ENCODE results near the gene CX3CL1. TPM values are rescaled to one million over a fixed set of nuclear protein-coding genes. Genes with fewer than 3 reads are reported as not detected.

CX3CL1 gene
- polyA plus RNA-seq, 1 experiment: 0.02 TPM

- ChIA-PET POLR2A (no interaction called here), CTCF (interaction anchor here (1.6 kb wide), 1 partner anchor 68 kb away, joined by 3 read pairs; no protein-coding TSS in a partner anchor)
- TF ChIP-seq CTCF (IDR thresholded peaks at IDR 0.05; ENCODE audit: insufficient read depth, low read depth, low read length): no peak
- Histone ChIP-seq H3K27me3 (ENCODE audit: control insufficient read depth, insufficient read depth, low read length) (peaks cover 15% of the 10 kb centered on the region), H3K36me3 (ENCODE audit: control insufficient read depth, insufficient read depth, low read length) (no peaks in the 10 kb centered on the region), H3K4me3 (ENCODE audit: low read depth, low read length) (no peak overlapping the region)
- no peak for DNase-seq (ENCODE audit: low read depth)
Observed at GRCh38 chr16:57349212-57350031, 22.9 kb upstream of the CX3CL1 start.

GRCh38 chr16:57352636-57353047 lies 19.6 kb upstream of the CX3CL1 start:
- H3K4me3 ChIP-seq (ENCODE audit: low read depth, low read length): no peak overlapping the region
- ChIA-PET CTCF (interaction anchor here (0.8 kb wide), 1 partner anchor 64 kb away, joined by 3 read pairs; no protein-coding TSS in a partner anchor), POLR2A (no interaction called here)
- no peaks in the 10 kb centered on the region for H3K36me3 ChIP-seq (ENCODE audit: control insufficient read depth, insufficient read depth, low read length)
- no peak for DNase-seq (ENCODE audit: low read depth)
- TF ChIP-seq CTCF (IDR thresholded peaks at IDR 0.05; ENCODE audit: insufficient read depth, low read depth, low read length): no peak
- peaks cover 18% of the 10 kb centered on the region for H3K27me3 ChIP-seq (ENCODE audit: control insufficient read depth, insufficient read depth, low read length)

GRCh38 chr16:57354311-57354710 lies 18.0 kb upstream of the CX3CL1 start:
- Histone ChIP-seq H3K4me3 (ENCODE audit: low read depth, low read length) (no peak overlapping the region), H3K27me3 (ENCODE audit: control insufficient read depth, insufficient read depth, low read length) (peaks cover 15% of the 10 kb centered on the region), H3K36me3 (ENCODE audit: control insufficient read depth, insufficient read depth, low read length) (no peaks in the 10 kb centered on the region)
- DNase-seq (ENCODE audit: low read depth): no peak
- TF ChIP-seq CTCF (IDR thresholded peaks at IDR 0.05; ENCODE audit: insufficient read depth, low read depth, low read length): no peak
- CTCF ChIA-PET: no interaction called here
- POLR2A ChIA-PET: no interaction called here

- TF ChIP-seq CTCF (IDR thresholded peaks at IDR 0.05; ENCODE audit: insufficient read depth, low read depth, low read length): no peak
- CTCF ChIA-PET: no interaction called here
- Histone ChIP-seq H3K4me3 (ENCODE audit: low read depth, low read length) (no peak overlapping the region), H3K36me3 (ENCODE audit: control insufficient read depth, insufficient read depth, low read length) (no peaks in the 10 kb centered on the region), H3K27me3 (ENCODE audit: control insufficient read depth, insufficient read depth, low read length) (peaks cover 18% of the 10 kb centered on the region)
- POLR2A ChIA-PET: no interaction called here
- no peak for DNase-seq (ENCODE audit: low read depth)
Observed at GRCh38 chr16:57355898-57356414, 16.3 kb upstream of the CX3CL1 start.

- POLR2A ChIA-PET: no interaction called here
- CTCF ChIA-PET: no interaction called here
- peaks cover 21% of the 10 kb centered on the region for H3K27me3 ChIP-seq (ENCODE audit: control insufficient read depth, insufficient read depth, low read length)
- no peaks in the 10 kb centered on the region for H3K36me3 ChIP-seq (ENCODE audit: control insufficient read depth, insufficient read depth, low read length)
- no peak for TF ChIP-seq CTCF (IDR thresholded peaks at IDR 0.05; ENCODE audit: insufficient read depth, low read depth, low read length)
- no peak overlapping the region for H3K4me3 ChIP-seq (ENCODE audit: low read depth, low read length)
- DNase-seq (ENCODE audit: low read depth): no peak
Observed at GRCh38 chr16:57356547-57356946, 15.7 kb upstream of the CX3CL1 start.

All from BJ (cell line).